B cell (primary cell): Measurements from ENCODE around the gene MEX3B. TPM values are rescaled to one million over a fixed set of nuclear protein-coding genes. Genes with fewer than 3 reads are reported as not detected.

Experiments used
- ATAC-seq: fragments of 200-7000 bp; cut with Tn5 transposase; one replicate; pipeline ENCODE4 v1.10.0; 2021; ENCODE audit warnings: low read depth, mild to moderate bottlenecking, moderate number of reproducible peaks, moderate library complexity
- CTCF ChIA-PET: fragments of 350-600 bp; sonication (Branson Sonifier 250); formaldehyde crosslinking; loops from one replicate; lab custom pipeline; 2021; ENCODE audit warnings: antibody characterized with exemption, inconsistent platforms; lab: Charles Lee
- POLR2A ChIA-PET: fragments of 350-600 bp; sonication (Branson Sonifier 250); formaldehyde crosslinking; loops from one replicate; lab custom pipeline; 2021; ENCODE audit warnings: antibody characterized with exemption; lab: Charles Lee
- DNase-seq: peaks from one replicate; pipeline ENCODE4 v3.0.0; 2013
- H2AFZ ChIP-seq: 2 replicates; pipeline ENCODE4 v1.6.1; 2012; ENCODE audit warnings: mild to moderate bottlenecking, low read depth, low read length; ENCODE audit not compliant: insufficient read depth, poor library complexity, severe bottlenecking
- H3K27ac ChIP-seq, 2 donors: 1 replicate in 1 of 2; 2 replicates in 1 of 2; pipeline ENCODE4 v1.5.1; 2012 to 2013; ENCODE audit warnings: low read length in 2 of 2, mild to moderate bottlenecking in 2 of 2, moderate library complexity in 1 of 2
- H3K27me3 ChIP-seq, 4 experiments: fragments of 200-600 bp in 1 of 4; sonication (generic) in 1 of 4; replicated peaks in 1 of 4; 1 replicate in 2 of 4; 2 replicates in 2 of 4; pipeline versions ENCODE4 v1.6.1 to v1.7.0; 2013 to 2016; ENCODE audit warnings: low read length in 3 of 4, mild to moderate bottlenecking in 2 of 4, mixed read lengths in 1 of 4, moderate library complexity in 1 of 4; ENCODE audit not compliant: insufficient read depth in 4 of 4, control insufficient read depth in 3 of 4; ENCODE audit errors: control extremely low read depth in 1 of 4
- H3K36me3 ChIP-seq, 2 experiments: replicated peaks in 1 of 2; 1 replicate in 1 of 2; 2 replicates in 1 of 2; pipeline versions ENCODE4 v1.6.1 to v1.7.1; 2013; ENCODE audit warnings: low read length in 1 of 2; ENCODE audit not compliant: insufficient read depth in 2 of 2, control insufficient read depth in 1 of 2; ENCODE audit errors: control extremely low read depth in 1 of 2, extremely low read depth in 1 of 2
- H3K4me1 ChIP-seq, 2 donors: fragments of 200-600 bp in 1 of 2; sonication (generic) in 1 of 2; 1 replicate in 1 of 2; 2 replicates in 1 of 2; pipeline versions ENCODE4 v1.5.1 to v1.6.1; 2013 to 2017; ENCODE audit warnings: low read length in 2 of 2; ENCODE audit not compliant: control insufficient read depth in 2 of 2, insufficient read depth in 2 of 2
- H3K4me2 ChIP-seq: replicated peaks from 2 replicates; pipeline ENCODE3; 2012; ENCODE audit warnings: mild to moderate bottlenecking, low read depth, low read length; ENCODE audit not compliant: poor library complexity, severe bottlenecking
- H3K4me3 ChIP-seq, 5 experiments: fragments of 200-600 bp in 1 of 5; sonication (generic) in 1 of 5; 1 replicate in 3 of 5; 2 replicates in 2 of 5; pipeline versions ENCODE4 v1.5.1 to v1.7.0; 2011 to 2016; ENCODE audit warnings: low read length in 4 of 5, mild to moderate bottlenecking in 4 of 5, low read depth in 2 of 5, control low read depth in 1 of 5, moderate library complexity in 1 of 5; ENCODE audit not compliant: insufficient read depth in 1 of 5; ENCODE audit errors: control extremely low read depth in 1 of 5, extremely low read depth in 1 of 5
- H3K79me2 ChIP-seq: fragments of 200-600 bp; sonication (generic); one replicate; pipeline ENCODE4 v1.6.0; 2016; ENCODE audit warnings: low read length; ENCODE audit not compliant: control insufficient read depth, insufficient read depth
- H3K9ac ChIP-seq: fragments of 200-600 bp; sonication (generic); 2 replicates; pipeline ENCODE4 v1.6.1; 2017; ENCODE audit warnings: mild to moderate bottlenecking, low read length, moderate library complexity
- H3K9me3 ChIP-seq, 3 donors: one replicate each; pipeline versions ENCODE4 v1.6.1 to v1.7.1; 2013; ENCODE audit warnings: low read length in 2 of 3; ENCODE audit not compliant: control insufficient read depth in 2 of 3, insufficient read depth in 1 of 3; ENCODE audit errors: control extremely low read depth in 1 of 3
- H4K20me1 ChIP-seq: 2 replicates; pipeline ENCODE4 v1.6.0; 2012; ENCODE audit warnings: mild to moderate bottlenecking, low read length; ENCODE audit not compliant: insufficient read depth, control insufficient read depth, poor library complexity, severe bottlenecking
- H3K27ac Mint-ChIP-seq: one replicate; pipeline ENCODE4 v1.8.0; 2021; ENCODE audit warnings: mixed read lengths
- H3K27me3 Mint-ChIP-seq: one replicate; pipeline ENCODE4 v1.8.0; 2021; ENCODE audit warnings: mixed read lengths
- H3K4me1 Mint-ChIP-seq: one replicate; pipeline ENCODE4 v1.8.0; 2021; ENCODE audit warnings: mixed read lengths
- H3K4me3 Mint-ChIP-seq: one replicate; pipeline ENCODE4 v1.8.0; 2021; ENCODE audit warnings: mixed read lengths
- H3K9me3 Mint-ChIP-seq: one replicate; pipeline ENCODE4 v1.8.0; 2022; ENCODE audit warnings: mixed read lengths; ENCODE audit not compliant: insufficient read depth
- CTCF ChIP-seq: fragments of 200-600 bp; IDR thresholded peaks from one replicate; pipeline ENCODE4 v1.8.0; 2022; ENCODE audit warnings: antibody characterized with exemption, mild to moderate bottlenecking
- EZH2 ChIP-seq: IDR thresholded peaks from 2 replicates; pipeline ENCODE4 v1.6.1; 2012; ENCODE audit warnings: borderline replicate concordance, low read depth, mild to moderate bottlenecking, moderate library complexity, low read length; ENCODE audit not compliant: insufficient read depth, poor library complexity, severe bottlenecking
- WGBS: methylation state at CpG from one replicate; pipeline ENCODE4 v1.1.5; 2013; ENCODE audit warnings: missing lambda C conversion rate; ENCODE audit not compliant: insufficient coverage; 5-methylcytosine and 5-hydroxymethylcytosine counted together
- intact Hi-C: fragments of 100-400 bp; cut with micrococcal nuclease; formaldehyde crosslinking; loops from one replicate; pipeline ENCODE4 v1.10.0; 2022
- polyA plus RNA-seq: library from polyadenylated mRNA; depleted of rRNA; stranded (reverse); fragments of >200 nt; gene quantifications from 2 replicates; pipeline ENCODE4 v1.2.3, GENCODE V29; 2012
- total RNA-seq, 2 donors: library from RNA; stranded (reverse); fragments of 120-200 nt in 1 of 2; gene quantifications; 1 replicate in 1 of 2; 2 replicates in 1 of 2; pipeline versions ENCODE4 v1.2.3 to v1.2.4, GENCODE V29; 2013 to 2022

MEX3B gene
- total and polyA plus RNA-seq, 2 donors (not counting 1 experiment from before 2014, with no cell fraction given): 0.40 to 0.59 TPM

- Mint-ChIP-seq H3K27me3 (peaks cover 53% of the 10 kb centered on the region), H3K9me3 (no peaks in the 10 kb centered on the region), H3K4me3 (no peak overlapping the region), H3K27ac (no peak overlapping the region), H3K4me1 (peaks cover 7% of the 10 kb centered on the region)
- Histone ChIP-seq H3K36me3 (no peaks in the 10 kb centered on the region), H2AFZ (no peak overlapping the region), H3K9ac (no peak overlapping the region), H4K20me1 (no peaks in the 10 kb centered on the region), H3K27ac (no peak overlapping the region), H3K79me2 (no peaks in the 10 kb centered on the region), H3K4me1 (peaks cover 0 to 15% of the 10 kb centered on the region in 2 donors), H3K4me2 (no peak overlapping the region), H3K9me3 (no peaks in the 10 kb centered on the region), H3K4me3 (no peak overlapping the region), H3K27me3 (peaks cover 0 to 32% (median 9%) of the 10 kb centered on the region in 4 experiments)
- POLR2A ChIA-PET: no interaction called here
- 53% methylated on average over 3 of the region's 5 CpGs for WGBS
- ATAC-seq: no peak
- no peak for TF ChIP-seq EZH2
- no peak for TF ChIP-seq CTCF
- CTCF ChIA-PET: no interaction called here
- no peak for DNase-seq
- intact Hi-C loops: no loop called here
Measured at GRCh38 chr15:82060817-82061216, 15.0 kb upstream of the MEX3B start.

GRCh38 chr15:82058517-82059204 is 12.8 kb upstream of the MEX3B start:
- Histone ChIP-seq H2AFZ (no peak overlapping the region), H3K4me3 (no peak overlapping the region), H3K27me3 (peaks cover 0 to 32% (median 9%) of the 10 kb centered on the region in 4 experiments), H3K4me2 (no peak overlapping the region), H3K9me3 (no peaks in the 10 kb centered on the region), H3K9ac (no peak overlapping the region), H3K36me3 (no peaks in the 10 kb centered on the region), H3K79me2 (no peaks in the 10 kb centered on the region), H3K27ac (no peak overlapping the region), H3K4me1 (peaks cover 0 to 15% of the 10 kb centered on the region in 2 donors), H4K20me1 (no peaks in the 10 kb centered on the region)
- DNase-seq: no peak
- H3K4me3 Mint-ChIP-seq: no peak overlapping the region
- no peaks in the 10 kb centered on the region for H3K9me3 Mint-ChIP-seq
- ATAC-seq: no peak
- H3K27ac Mint-ChIP-seq: no peak overlapping the region
- H3K27me3 Mint-ChIP-seq: peaks cover 51% of the 10 kb centered on the region
- POLR2A ChIA-PET: no interaction called here
- intact Hi-C loops: no loop called here
- peaks cover 7% of the 10 kb centered on the region for H3K4me1 Mint-ChIP-seq
- TF ChIP-seq CTCF (no peak), EZH2 (no peak)
- 30% methylated on average over 2 of the region's 2 CpGs for WGBS
- CTCF ChIA-PET: no interaction called here
